Psoas muscle (tissue), 8 donors: Measurements from ENCODE around the gene OR11A1. TPM values are rescaled to one million over a fixed set of nuclear protein-coding genes. Genes with fewer than 3 reads are reported as not detected.

Experiments
- ATAC-seq, 4 donors: fragments of 200-7000 bp; cut with Tn5 transposase; one replicate each; pipeline ENCODE4 v1.9.1; 2020; ENCODE audit warnings: moderate library complexity in 3 of 4, mild to moderate bottlenecking in 2 of 4
- DNase-seq, 2 donors: peaks; one replicate each; pipeline ENCODE4 v3.0.0-alpha.2; 2020
- H3K27ac ChIP-seq: fragments of 200-600 bp; one replicate; pipeline ENCODE4 v1.8.0; 2022
- H3K27me3 ChIP-seq, 3 donors: fragments of 200-600 bp in 1 of 3; one replicate each; pipeline versions ENCODE4 v1.6.1 to v1.8.0; 2013 to 2022; ENCODE audit warnings: low read length in 2 of 3, mild to moderate bottlenecking in 2 of 3, moderate library complexity in 1 of 3; ENCODE audit not compliant: insufficient read depth in 3 of 3
- H3K36me3 ChIP-seq, 2 donors: fragments of 200-600 bp in 1 of 2; one replicate each; pipeline versions ENCODE4 v1.6.1 to v1.8.0; 2013 to 2022; ENCODE audit warnings: low read depth in 1 of 2, mild to moderate bottlenecking in 1 of 2, moderate library complexity in 1 of 2; ENCODE audit not compliant: insufficient read depth in 1 of 2
- H3K4me1 ChIP-seq: fragments of 200-600 bp; one replicate; pipeline ENCODE4 v1.8.0; 2022
- H3K4me3 ChIP-seq: fragments of 200-600 bp; one replicate; pipeline ENCODE4 v1.8.0; 2022; ENCODE audit warnings: mild to moderate bottlenecking
- H3K9me3 ChIP-seq: fragments of 200-600 bp; one replicate; pipeline ENCODE4 v1.8.0; 2022
- WGBS, 3 donors: extraction: QIAGEN DNeasy Blood & Tissue Kit; methylation state at CpG; one replicate each; pipeline versions ENCODE4 v1.1.6 to v1.1.7; 2013; 5-methylcytosine and 5-hydroxymethylcytosine counted together
- intact Hi-C, 2 donors: fragments of 100-400 bp; cut with DNase I; formaldehyde crosslinking; loops; one replicate each; pipeline versions ENCODE4 v1.11.0 to v1.14.2; 2022
- polyA plus RNA-seq, 3 donors: library from polyadenylated mRNA; stranded (reverse); fragments of 200-250 nt; gene quantifications; one replicate each; pipeline ENCODE4 v1.2.3, GENCODE V29; 2013
- total RNA-seq, 4 donors: library from RNA; stranded (reverse); fragmentation: NEBNext Ultra II Directional in 2 of 4; extraction: Animal tissue kit (Norgen Biotek cat#: 25700) in 2 of 4; gene quantifications; one replicate each; pipeline versions ENCODE4 v1.2.1 to v1.2.4, GENCODE V29; 2021 to 2023
- TF ChIP-seq, protein P1 (sequence below): fragments of 200-600 bp; IDR thresholded peaks from one replicate; pipeline ENCODE4 v1.8.0; 2022; ENCODE audit warnings: antibody characterized with exemption
- donor health status: healthy with polysubstance abuse.
- donor health status: DM: no; HTN: no; CAD: no; lungs with moderate emphysema.
- donor health status: Bipolar disorder and iron deficiency.
- donor health status: healthy.
- donor health status: DM: yes; HTN: yes; CAD: no.
- donor health status: DM: no; HTN: no; CAD: no.
- donor health status: DM: no; HTN: no; CAD: no.
- donor health status: DM: yes; HTN: yes; CAD: no.

Gene OR11A1
- total and polyA plus RNA-seq, 7 donors, result not detected

DNA sequence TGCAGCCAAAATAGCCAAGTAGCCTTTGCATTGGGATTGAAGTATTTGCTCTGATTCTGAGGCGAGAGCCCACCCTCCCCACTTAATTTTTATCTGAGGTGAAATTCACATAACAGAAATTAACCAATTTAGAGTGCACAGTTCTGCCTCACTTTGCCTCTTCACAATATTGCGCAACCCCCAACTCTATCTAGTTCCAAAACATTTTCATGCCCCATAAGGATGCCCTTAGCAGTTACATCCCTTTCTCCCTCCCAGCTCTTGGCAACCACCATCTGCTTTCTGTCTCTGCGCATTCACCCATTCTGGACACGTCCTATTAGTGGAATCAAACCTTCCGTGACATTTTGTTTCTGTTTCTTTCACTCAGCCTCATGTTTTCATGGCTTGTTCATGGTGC is 21.9 kb upstream of the OR11A1 start:
- no peak for ATAC-seq
- no peak for DNase-seq

DNA sequence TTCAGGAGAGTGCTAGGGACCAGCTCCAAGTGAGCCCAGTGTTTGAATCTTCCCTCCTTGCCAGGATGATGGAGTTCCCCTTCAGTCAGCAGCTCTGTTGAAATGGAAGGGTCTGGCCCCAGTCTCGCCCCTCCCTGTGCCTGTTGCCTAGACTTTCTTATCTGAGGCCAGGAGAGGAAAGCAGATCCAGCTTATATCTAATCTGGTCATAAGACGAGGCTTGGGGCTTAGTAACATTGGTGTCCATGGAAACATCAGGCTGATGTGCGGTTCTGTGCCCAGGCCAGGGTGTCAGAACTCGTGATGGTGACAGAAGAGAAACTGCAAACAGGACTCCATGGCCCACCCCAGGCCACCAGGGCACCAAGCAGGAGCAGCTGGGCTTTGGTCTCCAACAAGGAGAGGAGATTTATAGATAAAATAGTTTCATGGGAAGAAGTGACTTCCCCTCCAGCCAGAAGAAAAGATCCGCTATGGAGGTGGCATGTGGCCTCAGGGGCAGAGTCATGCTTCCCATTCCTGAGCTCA is 21.1 kb upstream of the OR11A1 start:
- H3K27ac ChIP-seq, result no peak overlapping the region
- intact Hi-C loops, result no loop called here
- H3K4me1 ChIP-seq, result no peaks in the 10 kb centered on the region
- WGBS, 3 donors, result 57 to 65% (median 58%) methylated on average over 5 of the region's 5 CpGs
- TF ChIP-seq, protein P1, sequence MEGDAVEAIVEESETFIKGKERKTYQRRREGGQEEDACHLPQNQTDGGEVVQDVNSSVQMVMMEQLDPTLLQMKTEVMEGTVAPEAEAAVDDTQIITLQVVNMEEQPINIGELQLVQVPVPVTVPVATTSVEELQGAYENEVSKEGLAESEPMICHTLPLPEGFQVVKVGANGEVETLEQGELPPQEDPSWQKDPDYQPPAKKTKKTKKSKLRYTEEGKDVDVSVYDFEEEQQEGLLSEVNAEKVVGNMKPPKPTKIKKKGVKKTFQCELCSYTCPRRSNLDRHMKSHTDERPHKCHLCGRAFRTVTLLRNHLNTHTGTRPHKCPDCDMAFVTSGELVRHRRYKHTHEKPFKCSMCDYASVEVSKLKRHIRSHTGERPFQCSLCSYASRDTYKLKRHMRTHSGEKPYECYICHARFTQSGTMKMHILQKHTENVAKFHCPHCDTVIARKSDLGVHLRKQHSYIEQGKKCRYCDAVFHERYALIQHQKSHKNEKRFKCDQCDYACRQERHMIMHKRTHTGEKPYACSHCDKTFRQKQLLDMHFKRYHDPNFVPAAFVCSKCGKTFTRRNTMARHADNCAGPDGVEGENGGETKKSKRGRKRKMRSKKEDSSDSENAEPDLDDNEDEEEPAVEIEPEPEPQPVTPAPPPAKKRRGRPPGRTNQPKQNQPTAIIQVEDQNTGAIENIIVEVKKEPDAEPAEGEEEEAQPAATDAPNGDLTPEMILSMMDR, result no peak
- H3K36me3 ChIP-seq, result no peaks in the 10 kb centered on the region
- H3K9me3 ChIP-seq, result no peaks in the 10 kb centered on the region
- ATAC-seq (no peak), DNase-seq (no peak)
- H3K4me3 ChIP-seq, result no peak overlapping the region
- no peaks in the 10 kb centered on the region for H3K27me3 ChIP-seq

More for the DNA sequence above, 21.9 kb upstream of the OR11A1 start:
- TF ChIP-seq, protein P1, result no peak
- Histone ChIP-seq H3K27ac (no peak overlapping the region), H3K36me3 (no peaks in the 10 kb centered on the region), H3K4me3 (no peak overlapping the region), H3K9me3 (no peaks in the 10 kb centered on the region), H3K27me3 (no peaks in the 10 kb centered on the region), H3K4me1 (no peaks in the 10 kb centered on the region)
- WGBS, 3 donors, result 55 to 72% (median 70%) methylated on average over 5 of the region's 5 CpGs
- intact Hi-C loops, result no loop called here

DNA sequence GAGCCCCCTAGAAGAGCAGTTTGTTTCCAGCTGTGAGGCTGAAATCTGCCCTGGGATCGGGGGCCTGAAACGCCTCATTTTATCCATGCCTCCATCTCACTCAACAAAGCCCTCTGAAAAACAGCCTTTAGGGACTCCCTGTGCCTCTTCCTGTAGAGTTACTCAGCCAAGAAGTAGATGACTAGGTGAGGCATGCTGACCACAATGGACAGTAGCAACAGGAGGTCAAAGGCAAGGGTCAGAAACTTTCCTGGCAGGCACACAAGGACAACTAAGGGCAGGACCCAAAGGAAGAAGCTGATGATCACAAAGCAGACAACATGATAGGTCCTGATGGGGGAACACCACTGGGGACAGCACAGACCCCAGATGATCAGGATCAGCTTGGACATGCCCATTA is 18.1 kb upstream of the OR11A1 start:
- Histone ChIP-seq H3K27me3 (no peaks in the 10 kb centered on the region), H3K4me3 (no peak overlapping the region), H3K9me3 (no peaks in the 10 kb centered on the region), H3K4me1 (no peaks in the 10 kb centered on the region), H3K36me3 (no peaks in the 10 kb centered on the region), H3K27ac (no peak overlapping the region)
- WGBS, 3 donors, result 34 to 63% (median 50%) methylated on average over 2 of the region's 2 CpGs
- DNase-seq (no peak), ATAC-seq (no peak)
- TF ChIP-seq, protein P1, result no peak
- intact Hi-C loops, result no loop called here

DNA sequence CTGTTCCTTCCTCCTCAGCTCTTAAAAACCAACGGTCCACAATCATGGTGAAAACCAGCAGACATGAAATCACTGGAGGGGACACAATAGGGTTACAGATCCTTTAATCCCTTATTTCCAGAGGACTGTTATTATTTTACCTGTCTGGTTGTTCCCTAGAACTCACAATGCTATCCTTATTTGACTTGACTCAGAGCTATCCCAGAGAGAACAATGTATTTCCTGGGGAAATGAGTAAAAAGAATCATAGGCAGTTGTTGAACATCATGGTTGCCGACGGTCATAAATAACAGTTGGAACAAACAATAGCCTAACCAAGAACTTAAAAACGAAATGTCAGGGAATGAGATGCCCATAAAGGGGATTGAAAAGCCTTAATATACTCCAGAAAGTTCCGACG is 9.4 kb upstream of the OR11A1 start:
- Histone ChIP-seq H3K27ac (no peak overlapping the region), H3K4me1 (no peaks in the 10 kb centered on the region), H3K27me3 (no peaks in the 10 kb centered on the region), H3K36me3 (no peaks in the 10 kb centered on the region), H3K9me3 (no peaks in the 10 kb centered on the region), H3K4me3 (no peak overlapping the region)
- ATAC-seq, result no peak
- intact Hi-C loops, result no loop called here
- TF ChIP-seq, protein P1, result no peak
- no peak for DNase-seq
- WGBS, 3 donors, result 57 to 69% (median 61%) methylated on average over 6 of the region's 6 CpGs

DNA sequence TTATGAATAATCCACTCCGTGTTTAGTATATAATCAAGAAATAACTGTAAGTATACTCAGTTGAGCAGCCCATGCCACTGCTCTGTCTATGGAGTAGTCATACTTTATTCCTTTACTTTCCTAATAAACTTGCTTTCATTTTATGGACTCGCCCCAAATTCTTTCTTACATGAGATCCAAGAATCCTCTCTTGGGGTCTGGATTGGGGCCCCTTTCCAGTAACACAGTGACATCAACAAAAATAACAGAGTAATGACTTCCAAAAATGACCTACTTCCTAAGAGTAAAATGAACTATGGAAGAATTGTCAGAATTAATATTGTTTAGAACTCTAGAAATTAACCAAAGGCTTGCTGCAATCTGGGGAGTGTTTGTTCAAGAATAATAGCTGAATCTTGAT is 8.9 kb upstream of the OR11A1 start:
- TF ChIP-seq, protein P1, result no peak
- Histone ChIP-seq H3K4me1 (no peaks in the 10 kb centered on the region), H3K36me3 (no peaks in the 10 kb centered on the region), H3K4me3 (no peak overlapping the region), H3K27me3 (no peaks in the 10 kb centered on the region), H3K9me3 (no peaks in the 10 kb centered on the region), H3K27ac (no peak overlapping the region)
- intact Hi-C loops, result no loop called here
- ATAC-seq, result no peak
- WGBS, 3 donors, result 66 to 82% (median 75%) methylated on average over 2 of the region's 2 CpGs
- DNase-seq, result no peak
